Measurements from ENCODE around the gene ABLIM2.
"Not testable (repeated sequence)": the region's sequence is repeated elsewhere in the genome, so short reads cannot be mapped to it uniquely, and the experiment has no call there.

Gene ABLIM2

DNA sequence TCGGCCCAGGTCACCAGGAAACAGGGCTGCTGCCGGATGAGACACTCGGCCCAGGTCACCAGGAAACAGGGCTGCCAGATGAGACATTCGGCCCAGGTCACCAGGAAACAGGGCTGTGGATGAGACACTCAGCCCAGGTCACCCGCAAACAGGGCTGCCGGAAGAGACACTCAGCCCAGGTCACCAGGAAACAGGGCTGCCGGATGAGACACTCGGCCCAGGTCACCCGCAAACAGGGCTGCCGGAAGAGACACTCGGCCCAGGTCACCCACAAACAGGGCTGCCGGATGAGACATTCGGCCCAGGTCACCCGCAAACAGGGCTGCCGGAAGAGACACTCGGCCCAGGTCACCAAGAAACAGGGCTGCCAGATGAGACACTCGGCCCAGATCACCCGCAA is 240.4 kb downstream of the ABLIM2 start:
- not testable (repeated sequence) for DNase-seq (ENCODE audit: low read depth in 1 of 2, low spot score in 1 of 2)

DNA sequence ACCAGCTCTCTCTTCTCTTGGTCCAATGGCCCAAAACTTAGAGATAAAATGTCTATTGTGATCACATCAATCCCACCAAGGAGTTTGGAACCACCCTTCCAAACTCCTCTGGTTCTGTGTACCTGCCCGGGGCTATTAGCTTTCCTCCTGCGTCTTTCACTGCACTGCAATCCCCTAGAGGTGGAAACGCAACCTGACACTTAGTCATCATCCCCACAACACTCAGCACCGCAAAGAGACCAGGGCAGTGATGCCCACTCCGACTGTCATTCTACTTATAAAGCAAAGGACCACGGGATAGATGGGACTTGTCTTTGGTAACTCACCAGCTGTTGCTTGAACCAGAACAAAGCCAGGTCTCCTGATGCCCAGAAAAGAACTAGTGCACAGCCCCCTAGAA is 240.9 kb downstream of the ABLIM2 start:
- no peak for DNase-seq (ENCODE audit: low read depth in 1 of 2, low spot score in 1 of 2)

DNA sequence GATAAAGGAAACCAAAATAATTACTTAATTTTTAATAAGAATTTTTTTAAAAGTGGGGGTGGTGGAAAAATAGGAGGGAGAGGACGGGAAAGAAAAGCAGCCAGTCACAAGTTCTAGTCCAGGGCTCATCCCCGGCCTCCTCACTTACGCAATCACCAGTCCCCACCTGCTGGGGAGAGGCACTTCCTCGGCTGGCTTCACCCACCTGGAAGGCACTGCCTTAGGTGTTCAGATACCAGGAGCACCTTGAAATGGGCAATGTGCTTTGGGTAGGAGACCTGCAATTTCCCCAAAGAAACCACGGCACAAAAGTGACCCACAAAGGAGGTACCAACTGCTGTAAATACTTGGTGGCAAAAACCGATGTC is 242.8 kb downstream of the ABLIM2 start:
- no peak for DNase-seq (ENCODE audit: low read depth in 1 of 2, low spot score in 1 of 2)

All from stimulated activated CD4-positive, alpha-beta T cell treated with anti-CD3 and anti-CD28 coated beads, Interleukin-15, amount 100 ng/mL, for 1 hour (primary cell).